GM21447 (cell line): ENCODE measurements around the gene CSKMT.
"Not testable (repeated sequence)": the region's sequence is repeated elsewhere in the genome, so short reads cannot be mapped to it uniquely, and the experiment has no call there.

Source experiments
- ATAC-seq: cut with Tn5 transposase; IDR thresholded peaks from one replicate; pipeline ENCODE4 v1.9.1; 2021; ENCODE audit not compliant: unreplicated experiment

Gene CSKMT

GRCh38 chr11:62687508-62688396 lies 22.6 kb downstream of the CSKMT start:
- ATAC-seq = no peak

GRCh38 chr11:62688491-62688890 lies 23.4 kb downstream of the CSKMT start:
- no peak for ATAC-seq

- ATAC-seq = no peak
Measured at GRCh38 chr11:62689421-62690183, 24.5 kb downstream of the CSKMT start, which contains the start of gene LRRN4CL. TSS of gene LRRN4CL (minus strand) at chr11:62689530. CDS start at chr11:62688508, 1,022 bp downstream.

GRCh38 chr11:62693624-62694023 lies 28.5 kb downstream of the CSKMT start:
- not testable (repeated sequence) for ATAC-seq

GRCh38 chr11:62694455-62695167 lies 29.5 kb downstream of the CSKMT start:
- no peak for ATAC-seq

GRCh38 chr11:62702246-62702645 lies 37.1 kb downstream of the CSKMT start:
- no peak for ATAC-seq

- ATAC-seq = not testable (repeated sequence)
Measured at GRCh38 chr11:62703921-62704320, 38.8 kb downstream of the CSKMT start.

- ATAC-seq = no peak
Measured at GRCh38 chr11:62705413-62705812, 40.3 kb downstream of the CSKMT start.

GRCh38 chr11:62705880-62706849 lies 41.1 kb downstream of the CSKMT start:
- no peak for ATAC-seq

- ATAC-seq = no peak
Measured at GRCh38 chr11:62706850-62707247, 41.7 kb downstream of the CSKMT start.

- ATAC-seq = no peak
Measured at GRCh38 chr11:62707277-62707861, 42.3 kb downstream of the CSKMT start, which contains the start of the genes BSCL2 and GNG3. TSS of gene BSCL2 (minus strand) at chr11:62707424. CDS start at chr11:62707195, 229 bp downstream. TSS of gene GNG3 (plus strand) at chr11:62707676. CDS start at chr11:62708296, 620 bp downstream.

- ATAC-seq = no peak
Measured at GRCh38 chr11:62708392-62708791, 43.3 kb downstream of the CSKMT start.

GRCh38 chr11:62708793-62709192 lies 43.7 kb downstream of the CSKMT start:
- ATAC-seq = no peak

- peak; percentile 65 for ATAC-seq
Measured at GRCh38 chr11:62709247-62710000, 44.3 kb downstream of the CSKMT start.

GRCh38 chr11:62710001-62710345 lies 44.9 kb downstream of the CSKMT start:
- ATAC-seq = no peak

GRCh38 chr11:62712276-62712812 lies 47.2 kb downstream of the CSKMT start:
- no peak for ATAC-seq

- ATAC-seq = no peak
Measured at GRCh38 chr11:62712861-62713260, 47.7 kb downstream of the CSKMT start.

GRCh38 chr11:62713343-62713742 lies 48.2 kb downstream of the CSKMT start:
- ATAC-seq = no peak
